ENCODE data around the gene EIF3A. TPM values are rescaled to one million over a fixed set of nuclear protein-coding genes. Genes with fewer than 3 reads are reported as not detected.

EIF3A gene
- total and polyA plus RNA-seq, 2 of the 8 experiments (the other 6 are each of a cell fraction or from before 2014, with no cell fraction given) = 26.8 to 209 TPM

DNA sequence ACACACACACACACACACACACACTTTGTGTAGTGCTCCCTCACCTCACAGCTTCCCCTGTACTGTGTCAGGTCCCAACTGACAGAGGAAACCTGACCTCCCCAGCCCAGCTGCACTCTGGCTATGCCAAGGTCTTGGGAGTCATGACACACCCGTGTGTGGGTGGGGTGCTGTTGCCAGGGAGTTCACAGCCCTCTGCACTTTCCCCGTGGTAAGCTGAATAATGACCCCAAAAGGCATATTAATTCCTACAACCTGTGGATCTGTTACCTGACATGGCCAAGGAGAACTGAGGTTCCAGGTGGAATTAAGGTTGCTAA, 60.0 kb downstream of the EIF3A start:
- Histone ChIP-seq H2BK5ac (ENCODE audit: low read depth, low read length) (no peak overlapping the region), H4K20me1 (replicated peaks in 1 of 2; ENCODE audit: control insufficient read depth in 1 of 2, insufficient read depth in 2 of 2, low read length in 2 of 2) (no peaks in the 10 kb centered on the region), H3K4me3 (ENCODE audit: extremely low read depth in 1 of 4, insufficient read depth in 2 of 4, low read depth in 3 of 4, low read length in 4 of 4) (no peak overlapping the region), H3K9ac (replicated peaks in 1 of 4; ENCODE audit: extremely low read depth in 1 of 4, low read depth in 3 of 4, low read length in 3 of 4) (no peak overlapping the region), H3K79me1 (ENCODE audit: low read depth, low read length) (no peaks in the 10 kb centered on the region), H3K14ac (ENCODE audit: insufficient read length) (no peak overlapping the region), H2BK120ac (replicated peaks; ENCODE audit: low read depth, low read length) (no peak overlapping the region), H2BK15ac (ENCODE audit: low read length) (no peak overlapping the region), H2AK5ac (ENCODE audit: low read depth, low read length) (no peak overlapping the region), H3K27me3 (replicated peaks in 1 of 4; ENCODE audit: control insufficient read depth in 3 of 4, extremely low read depth in 1 of 4, insufficient read depth in 3 of 4, low read length in 3 of 4) (no peaks in the 10 kb centered on the region), H3K23me2 (ENCODE audit: low read depth, low read length) (no peaks in the 10 kb centered on the region), H3K79me2 (ENCODE audit: control insufficient read depth in 1 of 2, insufficient read depth in 2 of 2, low read length in 2 of 2) (no peaks in the 10 kb centered on the region), H3K27ac (ENCODE audit: low read depth, low read length) (no peak overlapping the region), H2AFZ (ENCODE audit: low read length) (no peak overlapping the region), H2BK20ac (ENCODE audit: low read length) (no peak overlapping the region), H3K4me1 (replicated peaks in 1 of 4; ENCODE audit: control insufficient read depth in 3 of 4, insufficient read depth in 4 of 4, low read length in 3 of 4) (peaks cover 2 to 9% (median 7%) of the 10 kb centered on the region in 4 experiments; a peak in 5 of 7 replicates), H2BK12ac (ENCODE audit: low read depth, low read length) (no peak overlapping the region), H3K4ac (replicated peaks; ENCODE audit: insufficient read length, low read depth, low read length) (no peak overlapping the region), H3K56ac (replicated peaks; ENCODE audit: insufficient read length, low read depth, low read length) (no peak overlapping the region), H3K18ac (ENCODE audit: extremely low read depth, low read length) (no peak overlapping the region), H3K9me3 (ENCODE audit: insufficient read depth in 2 of 2, low read depth in 1 of 2, low read length in 1 of 2) (no peaks in the 10 kb centered on the region), H4K8ac (ENCODE audit: extremely low read depth, insufficient read depth, low read length) (no peak overlapping the region), H3K36me3 (ENCODE audit: control insufficient read depth in 2 of 4, insufficient read depth in 4 of 4, low read length in 3 of 4) (no peaks in the 10 kb centered on the region), H3K23ac (ENCODE audit: insufficient read length) (no peak overlapping the region), H4K5ac (ENCODE audit: insufficient read length, low read depth, low read length) (no peak overlapping the region), H3K4me2 (ENCODE audit: insufficient read depth in 1 of 2, low read depth in 2 of 2, low read length in 2 of 2) (no peak overlapping the region), H4K91ac (replicated peaks; ENCODE audit: insufficient read length, low read length) (no peak overlapping the region)
- WGBS, 2 experiments (ENCODE audit: extremely low coverage in 1 of 2, insufficient coverage in 1 of 2, insufficient read length in 1 of 2, insufficient replicate concordance in 2 of 2, low coverage in 1 of 2, low lambda C conversion rate in 2 of 2, missing lambda C conversion rate in 1 of 2) = 86% methylated on average over 2 of the region's 2 CpGs; no CpG with 5 or more reads in 1 of the 2 experiments
- TF ChIP-seq CHD2 (IDR thresholded peaks at IDR 0.05; ENCODE audit: low read length) (no peak), RBBP5 (IDR thresholded peaks at IDR 0.05; ENCODE audit: borderline replicate concordance, low read depth, low read length) (no peak), KDM5A (IDR thresholded peaks at IDR 0.05; ENCODE audit: low read length) (no peak), SRF (IDR thresholded peaks at IDR 0.05; ENCODE audit: low read depth, low read length) (no peak), TCF12 (IDR thresholded peaks at IDR 0.05; ENCODE audit: low read depth, low read length) (no peak), HDAC2 (IDR thresholded peaks at IDR 0.05; ENCODE audit: borderline replicate concordance in 1 of 2, low read depth in 2 of 2, low read length in 2 of 2) (no peak), PHF8 (conservative IDR thresholded peaks at IDR 0.05; ENCODE audit: low read depth, low read length) (no peak), TAF7 (optimal IDR thresholded peaks at IDR 0.05; ENCODE audit: borderline replicate concordance, low read depth, low read length) (no peak), HDAC6 (IDR thresholded peaks at IDR 0.05; ENCODE audit: low read depth, low read length) (no peak), CREB1 (IDR thresholded peaks at IDR 0.05) (no peak)
- TF ChIP-seq, protein P1, sequence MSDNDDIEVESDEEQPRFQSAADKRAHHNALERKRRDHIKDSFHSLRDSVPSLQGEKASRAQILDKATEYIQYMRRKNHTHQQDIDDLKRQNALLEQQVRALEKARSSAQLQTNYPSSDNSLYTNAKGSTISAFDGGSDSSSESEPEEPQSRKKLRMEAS (IDR thresholded peaks at IDR 0.05) = no peak
- FAIRE-seq (no peak), DNase-seq (ENCODE audit: low read depth in 1 of 2, low spot score in 2 of 2) (no peak)
- ChIA-PET POLR2A (ENCODE audit: partially characterized antibody) (interaction anchor here (0.6 to 4.2 kb wide), 2 partner anchors 10 to 28 kb away, joined by 3 to 20 read pairs; partner anchors contain the start of gene NANOS1), CTCF (ENCODE audit: partially characterized antibody) (interaction anchor here (1.2 kb wide), 1 partner anchor 14 kb away, joined by 6 read pairs; no protein-coding TSS in a partner anchor)
